Measurements from ENCODE around the gene ZFYVE26.
"Not testable (repeated sequence)": the region's sequence is repeated elsewhere in the genome, so short reads cannot be mapped to it uniquely, and the experiment has no call there.

DNA sequence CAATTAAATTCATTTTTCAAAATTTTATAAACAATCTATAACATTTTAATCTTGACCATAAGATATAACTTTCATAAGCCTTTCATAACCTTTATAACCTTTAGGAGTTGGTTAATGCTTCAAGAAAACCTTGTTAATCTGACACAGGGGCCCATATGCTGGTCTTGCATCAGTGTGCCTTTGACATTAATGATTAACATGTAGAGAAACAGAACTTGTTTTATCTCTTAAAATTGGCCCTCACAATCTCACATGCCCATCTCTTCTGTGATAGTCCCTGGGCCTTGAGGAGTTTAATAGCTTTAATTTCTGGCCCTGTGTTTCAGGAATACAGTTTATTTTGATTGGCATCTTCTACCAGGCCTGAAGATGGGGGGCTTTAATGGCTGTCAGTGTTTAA is 107.0 kb downstream of the ZFYVE26 start:
- TF ChIP-seq, protein P1, sequence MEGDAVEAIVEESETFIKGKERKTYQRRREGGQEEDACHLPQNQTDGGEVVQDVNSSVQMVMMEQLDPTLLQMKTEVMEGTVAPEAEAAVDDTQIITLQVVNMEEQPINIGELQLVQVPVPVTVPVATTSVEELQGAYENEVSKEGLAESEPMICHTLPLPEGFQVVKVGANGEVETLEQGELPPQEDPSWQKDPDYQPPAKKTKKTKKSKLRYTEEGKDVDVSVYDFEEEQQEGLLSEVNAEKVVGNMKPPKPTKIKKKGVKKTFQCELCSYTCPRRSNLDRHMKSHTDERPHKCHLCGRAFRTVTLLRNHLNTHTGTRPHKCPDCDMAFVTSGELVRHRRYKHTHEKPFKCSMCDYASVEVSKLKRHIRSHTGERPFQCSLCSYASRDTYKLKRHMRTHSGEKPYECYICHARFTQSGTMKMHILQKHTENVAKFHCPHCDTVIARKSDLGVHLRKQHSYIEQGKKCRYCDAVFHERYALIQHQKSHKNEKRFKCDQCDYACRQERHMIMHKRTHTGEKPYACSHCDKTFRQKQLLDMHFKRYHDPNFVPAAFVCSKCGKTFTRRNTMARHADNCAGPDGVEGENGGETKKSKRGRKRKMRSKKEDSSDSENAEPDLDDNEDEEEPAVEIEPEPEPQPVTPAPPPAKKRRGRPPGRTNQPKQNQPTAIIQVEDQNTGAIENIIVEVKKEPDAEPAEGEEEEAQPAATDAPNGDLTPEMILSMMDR (IDR thresholded peaks at IDR 0.05), result not testable (repeated sequence)
- TF ChIP-seq EZH2 (IDR thresholded peaks at IDR 0.05), result not testable (repeated sequence)
